ENCODE data around the gene NUDT12. TPM values are rescaled to one million over a fixed set of nuclear protein-coding genes. Genes with fewer than 3 reads are reported as not detected.

The NUDT12 gene
- total RNA-seq, result 3.0 and 5.9 TPM in 2 replicates

GRCh38 chr5:103562453-103563157 is at the start of gene NUDT12:
TSS of gene NUDT12 (minus strand) at chr5:103562789. CDS start at chr5:103560248, 2,541 bp downstream.
- peak; percentile 41 for DNase-seq (ENCODE audit: extremely low read depth, low read depth, low spot score)

GRCh38 chr5:103607346-103607745 is 44.8 kb upstream of the NUDT12 start:
- DNase-seq (ENCODE audit: extremely low read depth, low read depth, low spot score), result no peak

- no peak for DNase-seq (ENCODE audit: extremely low read depth, low read depth, low spot score)
Measured at GRCh38 chr5:103605277-103605676, 42.7 kb upstream of the NUDT12 start.

- DNase-seq (ENCODE audit: extremely low read depth, low read depth, low spot score), result no peak
Measured at GRCh38 chr5:103602438-103602837, 39.8 kb upstream of the NUDT12 start.

GRCh38 chr5:103601314-103601713 is 38.7 kb upstream of the NUDT12 start:
- no peak for DNase-seq (ENCODE audit: extremely low read depth, low read depth, low spot score)

- DNase-seq (ENCODE audit: extremely low read depth, low read depth, low spot score), result no peak
Measured at GRCh38 chr5:103600086-103600485, 37.5 kb upstream of the NUDT12 start.

GRCh38 chr5:103598997-103599566 is 36.5 kb upstream of the NUDT12 start:
- DNase-seq (ENCODE audit: extremely low read depth, low read depth, low spot score), result no peak

- DNase-seq (ENCODE audit: extremely low read depth, low read depth, low spot score), result no peak
Measured at GRCh38 chr5:103590221-103590620, 27.6 kb upstream of the NUDT12 start.

- no peak for DNase-seq (ENCODE audit: extremely low read depth, low read depth, low spot score)
Measured at GRCh38 chr5:103589776-103590175, 27.2 kb upstream of the NUDT12 start.

GRCh38 chr5:103589357-103589756 is 26.8 kb upstream of the NUDT12 start:
- no peak for DNase-seq (ENCODE audit: extremely low read depth, low read depth, low spot score)

GRCh38 chr5:103587185-103587748 is 24.7 kb upstream of the NUDT12 start:
- DNase-seq (ENCODE audit: extremely low read depth, low read depth, low spot score), result peak; percentile 27

- DNase-seq (ENCODE audit: extremely low read depth, low read depth, low spot score), result peak; percentile 18
Measured at GRCh38 chr5:103582364-103582763, 19.8 kb upstream of the NUDT12 start.

- DNase-seq (ENCODE audit: extremely low read depth, low read depth, low spot score), result no peak
Measured at GRCh38 chr5:103573411-103573810, 10.8 kb upstream of the NUDT12 start.

GRCh38 chr5:103572454-103572853 is 9.9 kb upstream of the NUDT12 start:
- DNase-seq (ENCODE audit: extremely low read depth, low read depth, low spot score), result no peak

- no peak for DNase-seq (ENCODE audit: extremely low read depth, low read depth, low spot score)
Measured at GRCh38 chr5:103571730-103572129, 9.1 kb upstream of the NUDT12 start.

- DNase-seq (ENCODE audit: extremely low read depth, low read depth, low spot score), result no peak
Measured at GRCh38 chr5:103569313-103570060, 6.9 kb upstream of the NUDT12 start.

- no peak for DNase-seq (ENCODE audit: extremely low read depth, low read depth, low spot score)
Measured at GRCh38 chr5:103565719-103566118, 3.1 kb upstream of the NUDT12 start.

- no peak for DNase-seq (ENCODE audit: extremely low read depth, low read depth, low spot score)
Measured at GRCh38 chr5:103561685-103562452, 720 bp downstream of the NUDT12 start.

GRCh38 chr5:103560826-103561225 is 1.8 kb downstream of the NUDT12 start:
- no peak for DNase-seq (ENCODE audit: extremely low read depth, low read depth, low spot score)

- no peak for DNase-seq (ENCODE audit: extremely low read depth, low read depth, low spot score)
Measured at GRCh38 chr5:103546858-103547257, 15.7 kb downstream of the NUDT12 start.

GRCh38 chr5:103542441-103542840 is 20.1 kb downstream of the NUDT12 start:
- no peak for DNase-seq (ENCODE audit: extremely low read depth, low read depth, low spot score)
